HCT116 (cell line): ENCODE data around the gene ADAT3.

ENCODE experiments used
- ATF3 ChIP-seq: IDR thresholded peaks from 2 replicates; pipeline ENCODE4 v1.6.1; 2012
- EZH2 ChIP-seq: fragments of 200-600 bp; sonication (generic); IDR thresholded peaks from 2 replicates; pipeline ENCODE4 v1.6.1; 2017; ENCODE audit warnings: antibody characterized with exemption, mixed run types
- FOSL1 ChIP-seq: IDR thresholded peaks from 2 replicates; pipeline ENCODE4 v1.6.1; 2012; ENCODE audit warnings: low read depth
- MAX ChIP-seq: IDR thresholded peaks from 2 replicates; pipeline ENCODE4 v1.6.1; 2012
- POLR2A ChIP-seq: IDR thresholded peaks from 2 replicates; pipeline ENCODE4 v1.7.0; 2011; ENCODE audit warnings: borderline replicate concordance; ENCODE audit not compliant: insufficient read depth, insufficient read length; ENCODE audit errors: extremely low read depth
- POLR2AphosphoS5 ChIP-seq: IDR thresholded peaks from 2 replicates; pipeline ENCODE4 v1.6.1; 2011; ENCODE audit warnings: mild to moderate bottlenecking, low read depth, low read length, moderate library complexity
- RAD21 ChIP-seq: IDR thresholded peaks from 2 replicates; pipeline ENCODE4 v1.6.1; 2012; ENCODE audit warnings: low read depth, mild to moderate bottlenecking
- SP1 ChIP-seq: IDR thresholded peaks from 2 replicates; pipeline ENCODE4 v1.6.1; 2012; ENCODE audit warnings: low read depth
- ZNF274 ChIP-seq: fragments of 200-500 bp; sonication (Bioruptor generic); IDR thresholded peaks from 2 replicates; pipeline ENCODE4 v1.6.1; 2014; ENCODE audit warnings: mild to moderate bottlenecking, low read depth, low read length, inconsistent platforms
- TF ChIP-seq, protein P1 (sequence below), 3 experiments: fragments of 200-600 bp in 1 of 3; sonication (generic) in 1 of 3; IDR thresholded peaks in 2 of 3; conservative IDR thresholded peaks in 1 of 3; 2 replicates each; pipeline ENCODE4 v1.5.1; 2012 to 2017; ENCODE audit warnings: low read depth in 2 of 3, low read length in 2 of 3, antibody characterized with exemption in 1 of 3, borderline replicate concordance in 1 of 3, control low read depth in 1 of 3, mild to moderate bottlenecking in 1 of 3, mixed read lengths in 1 of 3, mixed run types in 1 of 3, moderate library complexity in 1 of 3; ENCODE audit not compliant: insufficient read depth in 1 of 3
- TF ChIP-seq, protein P2 (sequence below): IDR thresholded peaks from 2 replicates; pipeline ENCODE4 v1.6.1; 2011; ENCODE audit warnings: mild to moderate bottlenecking, low read length, moderate library complexity; ENCODE audit not compliant: insufficient replicate concordance; ENCODE audit errors: extremely low read depth

DNA sequence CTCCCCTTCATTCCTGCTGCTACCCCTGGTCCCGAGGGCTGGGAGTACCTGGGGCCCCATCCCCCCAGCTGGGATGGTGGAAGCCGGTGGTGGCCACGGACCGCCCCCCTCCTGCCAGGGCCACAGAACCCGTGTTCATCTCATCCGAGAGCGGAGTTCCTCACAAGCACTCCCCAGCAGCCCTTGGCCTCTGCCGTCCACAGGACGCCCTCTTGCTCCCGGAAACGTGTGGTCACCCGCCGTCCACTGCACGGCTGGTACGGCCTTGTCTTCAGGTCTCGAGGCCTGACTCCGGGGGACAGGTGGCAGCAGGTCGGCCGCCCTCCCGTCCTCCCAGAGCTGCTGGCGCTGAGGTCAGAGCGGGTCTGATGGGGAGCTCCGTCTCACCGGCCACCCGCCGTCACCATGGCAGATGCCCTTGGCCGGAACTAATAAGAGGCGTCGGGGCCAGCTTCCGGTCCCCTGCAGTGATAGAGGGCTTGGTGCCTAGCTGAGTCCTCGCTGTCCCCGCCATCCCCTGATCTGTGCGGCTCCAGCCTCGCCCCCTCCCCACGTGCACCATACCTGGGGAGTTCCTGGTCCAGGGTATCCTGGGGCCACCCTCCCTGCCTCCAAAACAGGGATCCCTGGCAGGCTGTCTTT is 19.2 kb downstream of the ADAT3 start:
- TF ChIP-seq POLR2A, result no peak
- no peak for TF ChIP-seq RAD21
- TF ChIP-seq, protein P1, sequence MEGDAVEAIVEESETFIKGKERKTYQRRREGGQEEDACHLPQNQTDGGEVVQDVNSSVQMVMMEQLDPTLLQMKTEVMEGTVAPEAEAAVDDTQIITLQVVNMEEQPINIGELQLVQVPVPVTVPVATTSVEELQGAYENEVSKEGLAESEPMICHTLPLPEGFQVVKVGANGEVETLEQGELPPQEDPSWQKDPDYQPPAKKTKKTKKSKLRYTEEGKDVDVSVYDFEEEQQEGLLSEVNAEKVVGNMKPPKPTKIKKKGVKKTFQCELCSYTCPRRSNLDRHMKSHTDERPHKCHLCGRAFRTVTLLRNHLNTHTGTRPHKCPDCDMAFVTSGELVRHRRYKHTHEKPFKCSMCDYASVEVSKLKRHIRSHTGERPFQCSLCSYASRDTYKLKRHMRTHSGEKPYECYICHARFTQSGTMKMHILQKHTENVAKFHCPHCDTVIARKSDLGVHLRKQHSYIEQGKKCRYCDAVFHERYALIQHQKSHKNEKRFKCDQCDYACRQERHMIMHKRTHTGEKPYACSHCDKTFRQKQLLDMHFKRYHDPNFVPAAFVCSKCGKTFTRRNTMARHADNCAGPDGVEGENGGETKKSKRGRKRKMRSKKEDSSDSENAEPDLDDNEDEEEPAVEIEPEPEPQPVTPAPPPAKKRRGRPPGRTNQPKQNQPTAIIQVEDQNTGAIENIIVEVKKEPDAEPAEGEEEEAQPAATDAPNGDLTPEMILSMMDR (IDR thresholded peaks at IDR 0.05 in 2 of 3, conservative IDR thresholded peaks at IDR 0.05 in 1 of 3; ENCODE audit: borderline replicate concordance in 1 of 3, insufficient read depth in 1 of 3, low read depth in 2 of 3, low read length in 2 of 3), result no peak
- no peak for TF ChIP-seq MAX
- TF ChIP-seq EZH2, result no peak
- no peak for TF ChIP-seq ZNF274
- TF ChIP-seq POLR2AphosphoS5, result no peak
- TF ChIP-seq FOSL1, result no peak
- TF ChIP-seq, protein P2, sequence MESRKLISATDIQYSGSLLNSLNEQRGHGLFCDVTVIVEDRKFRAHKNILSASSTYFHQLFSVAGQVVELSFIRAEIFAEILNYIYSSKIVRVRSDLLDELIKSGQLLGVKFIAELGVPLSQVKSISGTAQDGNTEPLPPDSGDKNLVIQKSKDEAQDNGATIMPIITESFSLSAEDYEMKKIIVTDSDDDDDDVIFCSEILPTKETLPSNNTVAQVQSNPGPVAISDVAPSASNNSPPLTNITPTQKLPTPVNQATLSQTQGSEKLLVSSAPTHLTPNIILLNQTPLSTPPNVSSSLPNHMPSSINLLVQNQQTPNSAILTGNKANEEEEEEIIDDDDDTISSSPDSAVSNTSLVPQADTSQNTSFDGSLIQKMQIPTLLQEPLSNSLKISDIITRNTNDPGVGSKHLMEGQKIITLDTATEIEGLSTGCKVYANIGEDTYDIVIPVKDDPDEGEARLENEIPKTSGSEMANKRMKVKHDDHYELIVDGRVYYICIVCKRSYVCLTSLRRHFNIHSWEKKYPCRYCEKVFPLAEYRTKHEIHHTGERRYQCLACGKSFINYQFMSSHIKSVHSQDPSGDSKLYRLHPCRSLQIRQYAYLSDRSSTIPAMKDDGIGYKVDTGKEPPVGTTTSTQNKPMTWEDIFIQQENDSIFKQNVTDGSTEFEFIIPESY, result no peak
- no peak for TF ChIP-seq SP1
- TF ChIP-seq ATF3, result no peak
